BLaER1 (cell line): ENCODE data around the gene SP4.
A peak's percentile ranks its signal among the peaks of the same experiment; 100 is the strongest.

Source experiments
- H3K27ac ChIP-seq: shearing (Covaris generic); formaldehyde crosslinking; 2 replicates; pipeline ENCODE4 v1.8.1; 2022
- H3K27me3 ChIP-seq: shearing (Covaris generic); formaldehyde crosslinking; 2 replicates; pipeline ENCODE4 v1.8.1; 2022
- H3K36me3 ChIP-seq: shearing (Covaris generic); formaldehyde crosslinking; 2 replicates; pipeline ENCODE4 v1.8.1; 2022
- H3K4me1 ChIP-seq: shearing (Covaris generic); formaldehyde crosslinking; 2 replicates; pipeline ENCODE4 v1.8.1; 2022
- H3K4me2 ChIP-seq: shearing (Covaris generic); formaldehyde crosslinking; 2 replicates; pipeline ENCODE4 v1.8.1; 2022
- H3K4me3 ChIP-seq: shearing (Covaris generic); formaldehyde crosslinking; 2 replicates; pipeline ENCODE4 v1.8.1; 2022
- H3K9ac ChIP-seq: shearing (Covaris generic); formaldehyde crosslinking; 2 replicates; pipeline ENCODE4 v1.8.1; 2022
- H3K9me3 ChIP-seq: shearing (Covaris generic); formaldehyde crosslinking; 2 replicates; pipeline ENCODE4 v1.8.1; 2022
- H4K20me1 ChIP-seq: shearing (Covaris generic); formaldehyde crosslinking; 2 replicates; pipeline ENCODE4 v1.8.1; 2022
- Cebpa-rat ChIP-seq: shearing (Covaris generic); IDR thresholded peaks from 2 replicates; pipeline ENCODE4 v1.8.1; 2022

The SP4 gene

GRCh38 chr7:21430575-21430954 lies 2.7 kb downstream of the SP4 start:
- H4K20me1 ChIP-seq = peaks cover 26% of the 10 kb centered on the region
- peak overlapping the region; percentile 25; the same call in 1 of the 2 replicates for H3K4me3 ChIP-seq
- peaks cover 56% of the 10 kb centered on the region for H3K4me1 ChIP-seq
- H3K27ac ChIP-seq = no peak overlapping the region
- peak overlapping the region; percentile 81 for H3K4me2 ChIP-seq
- H3K36me3 ChIP-seq = peaks cover 21% of the 10 kb centered on the region
- no peaks in the 10 kb centered on the region for H3K27me3 ChIP-seq
- H3K9me3 ChIP-seq = no peaks in the 10 kb centered on the region
- H3K9ac ChIP-seq = no peak overlapping the region
- no peak for TF ChIP-seq Cebpa-rat

- Histone ChIP-seq H3K27me3 (no peaks in the 10 kb centered on the region), H3K9me3 (no peaks in the 10 kb centered on the region), H3K4me3 (no peak overlapping the region), H3K9ac (no peak overlapping the region), H3K36me3 (peaks cover 29% of the 10 kb centered on the region; the same call in 1 of the 2 replicates), H3K4me1 (no peaks in the 10 kb centered on the region), H3K27ac (no peak overlapping the region), H4K20me1 (no peaks in the 10 kb centered on the region), H3K4me2 (no peak overlapping the region)
- TF ChIP-seq Cebpa-rat = no peak
Measured at GRCh38 chr7:21443149-21443841, 15.4 kb downstream of the SP4 start.

GRCh38 chr7:21448974-21449373 lies 21.1 kb downstream of the SP4 start:
- Histone ChIP-seq H3K9ac (no peak overlapping the region), H3K4me3 (no peak overlapping the region), H3K27me3 (no peaks in the 10 kb centered on the region), H3K9me3 (peaks cover 38% of the 10 kb centered on the region), H4K20me1 (no peaks in the 10 kb centered on the region), H3K27ac (peak overlapping the region; percentile 8; the same call in 1 of the 2 replicates), H3K4me1 (peaks cover 24% of the 10 kb centered on the region), H3K4me2 (peak overlapping the region; percentile 61), H3K36me3 (peaks cover 45% of the 10 kb centered on the region)
- no peak for TF ChIP-seq Cebpa-rat

- Histone ChIP-seq H3K9me3 (peaks cover 49% of the 10 kb centered on the region), H3K4me3 (no peak overlapping the region), H3K27me3 (no peaks in the 10 kb centered on the region)
Measured at GRCh38 chr7:21450076-21450475, 22.2 kb downstream of the SP4 start.

GRCh38 chr7:21450941-21451340 lies 23.1 kb downstream of the SP4 start:
- Histone ChIP-seq H3K27me3 (no peaks in the 10 kb centered on the region), H4K20me1 (no peaks in the 10 kb centered on the region), H3K9ac (no peak overlapping the region), H3K4me3 (no peak overlapping the region), H3K4me2 (0 out of 2 replicates have a peak overlapping the region, but pooled peaks have one; percentile 2), H3K4me1 (peaks cover 24% of the 10 kb centered on the region), H3K27ac (no peak overlapping the region), H3K36me3 (peaks cover 54% of the 10 kb centered on the region), H3K9me3 (peaks cover 57% of the 10 kb centered on the region)
- TF ChIP-seq Cebpa-rat = no peak

More at GRCh38 chr7:21450076-21450475, 22.2 kb downstream of the SP4 start:
- peaks cover 24% of the 10 kb centered on the region for H3K4me1 ChIP-seq
- H4K20me1 ChIP-seq = no peaks in the 10 kb centered on the region
- H3K27ac ChIP-seq = no peak overlapping the region
- H3K4me2 ChIP-seq = no peak overlapping the region
- peaks cover 46% of the 10 kb centered on the region for H3K36me3 ChIP-seq
- TF ChIP-seq Cebpa-rat = no peak
- H3K9ac ChIP-seq = no peak overlapping the region

GRCh38 chr7:21454182-21454581 lies 26.3 kb downstream of the SP4 start:
- no peak for TF ChIP-seq Cebpa-rat
- Histone ChIP-seq H3K4me3 (no peak overlapping the region), H3K9me3 (peaks cover 73% of the 10 kb centered on the region), H3K27ac (no peak overlapping the region), H3K4me1 (peaks cover 16% of the 10 kb centered on the region), H3K4me2 (no peak overlapping the region), H3K9ac (no peak overlapping the region), H4K20me1 (no peaks in the 10 kb centered on the region), H3K36me3 (peaks cover 63% of the 10 kb centered on the region), H3K27me3 (no peaks in the 10 kb centered on the region)

DNA sequence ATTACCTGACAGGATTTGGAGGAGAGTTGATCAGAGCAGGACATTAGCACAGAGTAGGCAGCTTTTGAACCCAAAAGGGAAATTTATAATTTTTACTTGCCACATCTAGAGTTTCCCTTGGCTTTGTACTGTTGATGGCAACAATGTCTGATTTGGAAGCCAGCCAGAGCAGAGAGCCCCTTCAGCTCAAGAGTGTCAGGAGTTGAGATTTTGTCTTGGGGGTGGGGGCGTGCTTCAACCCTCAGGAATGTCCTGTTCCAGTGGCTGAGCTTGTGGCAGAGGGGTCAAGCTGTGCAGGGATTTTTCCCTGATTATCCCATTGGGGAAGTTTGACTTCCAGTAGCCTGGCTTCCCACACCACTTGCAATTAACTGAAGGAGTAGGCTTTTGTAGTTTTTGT lies 27.0 kb downstream of the SP4 start:
- TF ChIP-seq Cebpa-rat = no peak
- Histone ChIP-seq H3K9me3 (peaks cover 78% of the 10 kb centered on the region), H3K36me3 (peaks cover 71% of the 10 kb centered on the region)

GRCh38 chr7:21461282-21461681 lies 33.4 kb downstream of the SP4 start:
- H3K4me1 ChIP-seq = 0 out of 2 replicates have a peak, but pooled peaks cover 4% of the 10 kb centered on the region
- no peak overlapping the region for H3K4me2 ChIP-seq
- H3K9ac ChIP-seq = no peak overlapping the region
- H3K4me3 ChIP-seq = no peak overlapping the region
- peaks cover 35% of the 10 kb centered on the region for H3K9me3 ChIP-seq
- H4K20me1 ChIP-seq = no peaks in the 10 kb centered on the region
- TF ChIP-seq Cebpa-rat = no peak
- H3K27ac ChIP-seq = no peak overlapping the region
- H3K36me3 ChIP-seq = peaks cover 41% of the 10 kb centered on the region
- H3K27me3 ChIP-seq = no peaks in the 10 kb centered on the region

More for the DNA sequence above, 27.0 kb downstream of the SP4 start:
- peaks cover 10% of the 10 kb centered on the region; the same call in 1 of the 2 replicates for H3K4me1 ChIP-seq
- H3K27me3 ChIP-seq = no peaks in the 10 kb centered on the region
- H3K9ac ChIP-seq = no peak overlapping the region
- no peaks in the 10 kb centered on the region for H4K20me1 ChIP-seq
- no peak overlapping the region for H3K4me3 ChIP-seq
- no peak overlapping the region for H3K4me2 ChIP-seq
- H3K27ac ChIP-seq = no peak overlapping the region

DNA sequence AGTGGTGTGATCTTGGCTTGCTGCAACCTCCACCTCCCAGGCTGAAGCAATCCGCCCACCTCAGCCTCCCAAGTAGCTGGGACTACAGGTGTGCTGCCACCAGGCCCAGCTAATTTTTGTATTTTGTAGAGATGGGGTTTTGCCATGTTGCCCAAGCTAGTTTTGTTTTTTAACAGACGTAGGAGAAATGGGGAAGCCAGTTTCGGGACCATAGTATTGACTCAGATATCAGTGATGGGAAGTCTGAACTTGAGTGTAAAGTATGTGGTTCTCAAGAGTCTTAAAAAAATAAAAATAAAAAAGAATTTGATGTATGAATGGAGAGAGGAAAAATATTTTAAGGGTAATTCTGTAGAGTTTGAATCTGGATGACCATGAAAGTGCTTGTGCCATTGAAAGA lies 34.2 kb downstream of the SP4 start:
- no peak overlapping the region for H3K9ac ChIP-seq
- no peak overlapping the region for H3K4me3 ChIP-seq
- no peaks in the 10 kb centered on the region for H3K27me3 ChIP-seq
- peaks cover 28% of the 10 kb centered on the region for H3K9me3 ChIP-seq
- H4K20me1 ChIP-seq = no peaks in the 10 kb centered on the region
- 0 out of 2 replicates have a peak, but pooled peaks cover 4% of the 10 kb centered on the region for H3K4me1 ChIP-seq
- no peak overlapping the region for H3K27ac ChIP-seq
- no peak overlapping the region for H3K4me2 ChIP-seq
- H3K36me3 ChIP-seq = peaks cover 33% of the 10 kb centered on the region
- no peak for TF ChIP-seq Cebpa-rat

DNA sequence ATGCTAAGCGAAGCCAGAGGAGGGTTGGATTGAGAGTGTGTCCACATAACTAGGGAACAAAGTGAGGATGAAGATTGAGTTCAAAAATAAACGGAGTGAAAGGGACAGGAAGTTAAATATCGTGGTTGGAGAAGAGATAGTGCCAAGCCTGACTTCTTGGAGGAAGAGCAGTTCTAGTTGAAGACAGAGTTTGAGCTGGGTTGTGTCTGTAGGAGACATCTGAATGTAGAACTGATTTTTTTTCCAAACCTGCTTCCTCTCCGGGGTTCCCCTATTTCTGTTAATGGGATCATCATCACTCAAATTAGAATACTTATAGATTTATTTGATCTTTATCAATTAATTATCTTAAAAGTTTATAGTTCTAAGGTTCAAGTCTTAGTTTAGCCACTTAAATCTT lies 35.6 kb downstream of the SP4 start:
- Histone ChIP-seq H3K4me1 (0 out of 2 replicates have a peak, but pooled peaks cover 4% of the 10 kb centered on the region), H3K9ac (no peak overlapping the region), H3K9me3 (peaks cover 23% of the 10 kb centered on the region), H3K27ac (no peak overlapping the region), H3K4me3 (no peak overlapping the region), H3K27me3 (no peaks in the 10 kb centered on the region), H4K20me1 (no peaks in the 10 kb centered on the region), H3K36me3 (peaks cover 31% of the 10 kb centered on the region), H3K4me2 (no peak overlapping the region)
- no peak for TF ChIP-seq Cebpa-rat
